Measurements from ENCODE around the gene N4BP2L2. TPM values are rescaled to one million over a fixed set of nuclear protein-coding genes. Genes with fewer than 3 reads are reported as not detected.

Gene N4BP2L2
- total and polyA plus RNA-seq, 2 of the 13 experiments (the other 11 are each of a cell fraction or from before 2014, with no cell fraction given), result 58.9 to 81.2 TPM

DNA sequence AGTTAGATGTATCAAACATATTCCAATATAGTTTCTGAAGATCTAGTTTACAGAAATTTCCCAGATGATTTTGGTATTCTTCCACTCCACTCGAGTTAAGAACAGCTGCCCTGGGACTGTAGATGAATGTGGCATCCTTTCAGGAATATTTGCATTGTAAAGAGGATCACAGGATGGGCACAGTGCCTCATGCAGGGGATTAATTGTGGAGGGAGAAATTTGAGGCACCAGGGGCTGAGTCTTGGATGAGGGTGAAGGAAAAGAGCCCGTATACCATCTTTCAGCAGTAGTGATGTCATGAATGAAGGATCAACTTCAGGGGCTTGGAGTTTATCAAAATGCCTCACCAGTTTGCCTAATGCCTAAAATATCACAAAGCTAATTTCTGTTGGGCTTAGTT lies 43.7 kb upstream of the N4BP2L2 start:
- no peak for ATAC-seq
- no peak for TF ChIP-seq ZBTB7B (CRISPR knock-in tag; IDR thresholded peaks at IDR 0.05)
- Histone ChIP-seq H3K4me3 (replicated peaks in 1 of 3; ENCODE audit: insufficient read depth in 1 of 3, low read depth in 2 of 3, low read length in 3 of 3) (no peak overlapping the region), H3K4me1 (ENCODE audit: insufficient read depth, low read length) (peaks cover 7% of the 10 kb centered on the region; the same call in 1 of the 2 replicates), H3K9me3 (ENCODE audit: low read length) (peaks cover 16% of the 10 kb centered on the region), H3K36me3 (replicated peaks in 1 of 2; ENCODE audit: control insufficient read depth in 1 of 2, insufficient read depth in 2 of 2, low read length in 2 of 2) (no peaks in the 10 kb centered on the region), H3K27me3 (ENCODE audit: control insufficient read depth in 1 of 2, insufficient read depth in 2 of 2, low read length in 2 of 2) (no peaks in the 10 kb centered on the region; a peak in 1 of 5 replicates), H3K4me2 (ENCODE audit: low read depth, low read length) (no peak overlapping the region), H3K79me2 (ENCODE audit: insufficient read depth, low read length) (peaks cover 2% of the 10 kb centered on the region), H4K20me1 (ENCODE audit: insufficient read depth, low read length) (no peaks in the 10 kb centered on the region), H3K27ac (ENCODE audit: extremely low read length, insufficient read depth, low read length) (no peak overlapping the region), H3K9ac (ENCODE audit: insufficient read depth, low read depth, low read length) (no peak overlapping the region), H2AFZ (ENCODE audit: low read length) (no peak overlapping the region)
- BruUV-seq (replicated peaks), result no TSS peak
- no peak for FAIRE-seq
- intact Hi-C loops (cut with micrococcal nuclease; ENCODE audit: unreplicated experiment), result loop anchor here (5.0 kb wide), 2 partner anchors 205 to 670 kb away; no protein-coding TSS in a partner anchor
- 44% methylated on average over 2 of the region's 2 CpGs for WGBS (ENCODE audit: low lambda C conversion rate)
- CTCF ChIA-PET (ENCODE audit: low intra/inter-chr PET ratio, low total read pairs), result no interaction called here
- in situ Hi-C loops (cut with HindIII; ENCODE audit: extremely low pct_ligation_motif_present, low pct_unique_long_range_greater_than_20kb), result loop anchor here (10.0 to 25.0 kb wide), 2 partner anchors 333 to 955 kb away; no protein-coding TSS in a partner anchor
- no peak for DNase-seq (ENCODE audit: low spot score)
- POLR2A ChIA-PET, result no interaction called here

DNA sequence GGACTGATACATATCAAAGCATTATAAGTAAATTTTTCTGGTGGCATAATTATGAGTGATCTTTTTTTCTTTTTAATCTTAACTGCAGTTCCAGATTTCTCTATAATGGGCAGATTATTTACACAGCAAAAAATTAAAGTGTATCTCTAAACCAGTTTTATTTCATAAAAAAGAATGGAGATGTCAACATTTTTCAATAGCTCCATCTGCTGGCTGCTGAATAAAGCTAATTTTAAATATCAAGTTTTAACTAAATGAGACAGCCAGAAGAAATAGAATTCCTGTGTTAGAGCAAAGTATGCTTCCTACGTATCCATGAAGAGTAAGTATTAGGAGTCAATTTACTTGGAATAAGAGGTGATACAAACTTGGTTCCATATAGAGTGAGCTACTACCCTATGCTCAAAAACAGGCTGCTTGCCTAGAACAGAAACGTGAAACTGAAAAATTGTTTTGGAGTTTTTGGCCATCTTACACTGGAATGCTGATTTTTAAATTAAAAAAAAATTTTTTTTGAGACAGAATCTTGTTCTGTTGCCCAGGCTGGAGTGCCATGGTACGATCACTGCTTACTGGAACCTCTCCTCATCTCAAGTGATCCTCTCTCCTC lies 42.7 kb upstream of the N4BP2L2 start:
- ChIA-PET CTCF (ENCODE audit: low intra/inter-chr PET ratio, low total read pairs) (interaction anchor here (0.7 to 0.9 kb wide), 2 partner anchors 114 to 669 kb away, joined by 3 read pairs; no protein-coding TSS in a partner anchor), POLR2A (no interaction called here)
- Histone ChIP-seq H2AFZ (ENCODE audit: low read length) (no peak overlapping the region), H3K9me3 (ENCODE audit: low read length) (peaks cover 23% of the 10 kb centered on the region), H3K79me2 (ENCODE audit: insufficient read depth, low read length) (no peaks in the 10 kb centered on the region), H3K4me2 (ENCODE audit: low read depth, low read length) (no peak overlapping the region), H3K4me3 (replicated peaks in 1 of 3; ENCODE audit: insufficient read depth in 1 of 3, low read depth in 2 of 3, low read length in 3 of 3) (no peak overlapping the region), H4K20me1 (ENCODE audit: insufficient read depth, low read length) (no peaks in the 10 kb centered on the region), H3K9ac (ENCODE audit: insufficient read depth, low read depth, low read length) (no peak overlapping the region), H3K27ac (ENCODE audit: extremely low read length, insufficient read depth, low read length) (no peak overlapping the region), H3K36me3 (replicated peaks in 1 of 2; ENCODE audit: control insufficient read depth in 1 of 2, insufficient read depth in 2 of 2, low read length in 2 of 2) (no peaks in the 10 kb centered on the region), H3K4me1 (ENCODE audit: insufficient read depth, low read length) (peaks cover 7% of the 10 kb centered on the region; the same call in 1 of the 2 replicates), H3K27me3 (ENCODE audit: control insufficient read depth in 1 of 2, insufficient read depth in 2 of 2, low read length in 2 of 2) (no peaks in the 10 kb centered on the region)
- ATAC-seq, result no peak
- 21% methylated on average over 3 of the region's 3 CpGs for WGBS (ENCODE audit: low lambda C conversion rate)
- in situ Hi-C loops (cut with HindIII; ENCODE audit: extremely low pct_ligation_motif_present, low pct_unique_long_range_greater_than_20kb), result loop anchor here (10.0 to 25.0 kb wide), 2 partner anchors 334 to 956 kb away; no protein-coding TSS in a partner anchor
- no peak for FAIRE-seq
- peak; percentile 14 for DNase-seq (ENCODE audit: low spot score)
- intact Hi-C loops (cut with micrococcal nuclease; ENCODE audit: unreplicated experiment), result loop anchor here (1.0 to 5.0 kb wide), 3 partner anchors 114 to 669 kb away; no protein-coding TSS in a partner anchor
- BruUV-seq (replicated peaks), result no TSS peak
- TF ChIP-seq, protein P1, sequence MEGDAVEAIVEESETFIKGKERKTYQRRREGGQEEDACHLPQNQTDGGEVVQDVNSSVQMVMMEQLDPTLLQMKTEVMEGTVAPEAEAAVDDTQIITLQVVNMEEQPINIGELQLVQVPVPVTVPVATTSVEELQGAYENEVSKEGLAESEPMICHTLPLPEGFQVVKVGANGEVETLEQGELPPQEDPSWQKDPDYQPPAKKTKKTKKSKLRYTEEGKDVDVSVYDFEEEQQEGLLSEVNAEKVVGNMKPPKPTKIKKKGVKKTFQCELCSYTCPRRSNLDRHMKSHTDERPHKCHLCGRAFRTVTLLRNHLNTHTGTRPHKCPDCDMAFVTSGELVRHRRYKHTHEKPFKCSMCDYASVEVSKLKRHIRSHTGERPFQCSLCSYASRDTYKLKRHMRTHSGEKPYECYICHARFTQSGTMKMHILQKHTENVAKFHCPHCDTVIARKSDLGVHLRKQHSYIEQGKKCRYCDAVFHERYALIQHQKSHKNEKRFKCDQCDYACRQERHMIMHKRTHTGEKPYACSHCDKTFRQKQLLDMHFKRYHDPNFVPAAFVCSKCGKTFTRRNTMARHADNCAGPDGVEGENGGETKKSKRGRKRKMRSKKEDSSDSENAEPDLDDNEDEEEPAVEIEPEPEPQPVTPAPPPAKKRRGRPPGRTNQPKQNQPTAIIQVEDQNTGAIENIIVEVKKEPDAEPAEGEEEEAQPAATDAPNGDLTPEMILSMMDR (CRISPR knock-in tag; IDR thresholded peaks at IDR 0.05), result peak; percentile 38
- TF ChIP-seq PPARG (CRISPR knock-in tag; conservative IDR thresholded peaks at IDR 0.05), result 0 out of 2 replicates have a peak, but pooled peaks have one; percentile 14
- no peak for TF ChIP-seq ONECUT2 (CRISPR knock-in tag; IDR thresholded peaks at IDR 0.05)
- TF ChIP-seq, protein P2, sequence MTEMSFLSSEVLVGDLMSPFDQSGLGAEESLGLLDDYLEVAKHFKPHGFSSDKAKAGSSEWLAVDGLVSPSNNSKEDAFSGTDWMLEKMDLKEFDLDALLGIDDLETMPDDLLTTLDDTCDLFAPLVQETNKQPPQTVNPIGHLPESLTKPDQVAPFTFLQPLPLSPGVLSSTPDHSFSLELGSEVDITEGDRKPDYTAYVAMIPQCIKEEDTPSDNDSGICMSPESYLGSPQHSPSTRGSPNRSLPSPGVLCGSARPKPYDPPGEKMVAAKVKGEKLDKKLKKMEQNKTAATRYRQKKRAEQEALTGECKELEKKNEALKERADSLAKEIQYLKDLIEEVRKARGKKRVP (CRISPR knock-in tag; IDR thresholded peaks at IDR 0.05), result no peak
- no peak for TF ChIP-seq ATAD3A (CRISPR knock-in tag; IDR thresholded peaks at IDR 0.05)
- peak; percentile 50 for TF ChIP-seq STAG1 (CRISPR knock-in tag; IDR thresholded peaks at IDR 0.05)
- TF ChIP-seq ZNF121 (CRISPR knock-in tag; IDR thresholded peaks at IDR 0.05), result no peak
- TF ChIP-seq SMC3 (IDR thresholded peaks at IDR 0.05; ENCODE audit: low read length), result peak; percentile 12; the same call in 1 of the 2 replicates
- TF ChIP-seq, protein P3, sequence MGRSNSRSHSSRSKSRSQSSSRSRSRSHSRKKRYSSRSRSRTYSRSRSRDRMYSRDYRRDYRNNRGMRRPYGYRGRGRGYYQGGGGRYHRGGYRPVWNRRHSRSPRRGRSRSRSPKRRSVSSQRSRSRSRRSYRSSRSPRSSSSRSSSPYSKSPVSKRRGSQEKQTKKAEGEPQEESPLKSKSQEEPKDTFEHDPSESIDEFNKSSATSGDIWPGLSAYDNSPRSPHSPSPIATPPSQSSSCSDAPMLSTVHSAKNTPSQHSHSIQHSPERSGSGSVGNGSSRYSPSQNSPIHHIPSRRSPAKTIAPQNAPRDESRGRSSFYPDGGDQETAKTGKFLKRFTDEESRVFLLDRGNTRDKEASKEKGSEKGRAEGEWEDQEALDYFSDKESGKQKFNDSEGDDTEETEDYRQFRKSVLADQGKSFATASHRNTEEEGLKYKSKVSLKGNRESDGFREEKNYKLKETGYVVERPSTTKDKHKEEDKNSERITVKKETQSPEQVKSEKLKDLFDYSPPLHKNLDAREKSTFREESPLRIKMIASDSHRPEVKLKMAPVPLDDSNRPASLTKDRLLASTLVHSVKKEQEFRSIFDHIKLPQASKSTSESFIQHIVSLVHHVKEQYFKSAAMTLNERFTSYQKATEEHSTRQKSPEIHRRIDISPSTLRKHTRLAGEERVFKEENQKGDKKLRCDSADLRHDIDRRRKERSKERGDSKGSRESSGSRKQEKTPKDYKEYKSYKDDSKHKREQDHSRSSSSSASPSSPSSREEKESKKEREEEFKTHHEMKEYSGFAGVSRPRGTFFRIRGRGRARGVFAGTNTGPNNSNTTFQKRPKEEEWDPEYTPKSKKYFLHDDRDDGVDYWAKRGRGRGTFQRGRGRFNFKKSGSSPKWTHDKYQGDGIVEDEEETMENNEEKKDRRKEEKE (IDR thresholded peaks at IDR 0.05), result no peak
- no peak for TF ChIP-seq HNF4G (IDR thresholded peaks at IDR 0.05; ENCODE audit: borderline replicate concordance, low read depth, low read length)
- TF ChIP-seq HNF4G (CRISPR knock-in tag; IDR thresholded peaks at IDR 0.05; ENCODE audit: borderline replicate concordance, low read depth), result no peak
- no peak for TF ChIP-seq TCF7 (IDR thresholded peaks at IDR 0.05; ENCODE audit: low read depth)
